Ureter (tissue), 1 donor: ENCODE measurements around the gene WNT11. TPM values are rescaled to one million over a fixed set of nuclear protein-coding genes. Genes with fewer than 3 reads are reported as not detected.

ENCODE experiments used
- DNase-seq: peaks from one replicate; pipeline ENCODE4 v3.0.0-alpha.2; 2020; ENCODE audit warnings: low spot score
- total RNA-seq: library from RNA; stranded (reverse); gene quantifications from one replicate; pipeline ENCODE4 v1.2.4, GENCODE V29; 2023
- donor health status: DM: yes; HTN: yes; CAD: no.

WNT11 gene
- total RNA-seq, 1 donor from 2014 or later = 1.7 TPM

DNA sequence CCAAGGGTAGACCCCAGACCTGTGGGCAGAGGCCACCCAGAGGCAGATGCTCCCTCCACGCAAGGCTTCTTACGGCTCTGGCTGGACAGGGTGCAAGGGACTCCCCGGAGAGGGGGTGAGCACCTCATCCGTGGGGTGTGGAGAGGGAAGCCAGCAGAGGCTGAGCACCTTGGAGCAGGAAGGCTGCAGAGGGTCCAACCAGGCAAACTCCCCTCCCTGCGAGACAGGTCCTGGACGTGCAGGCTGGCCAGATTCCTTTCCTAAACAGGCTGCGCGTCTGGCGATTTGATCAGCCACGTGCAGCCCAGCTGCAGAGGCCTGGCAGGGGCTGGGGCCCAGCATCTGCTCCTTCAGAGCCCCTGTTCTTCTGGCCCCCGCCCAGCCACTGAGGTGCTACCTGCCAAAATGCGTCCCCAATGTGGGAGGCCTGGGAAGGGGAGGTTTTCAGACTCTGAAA, 49.3 kb downstream of the WNT11 start:
- DNase-seq = no peak

DNA sequence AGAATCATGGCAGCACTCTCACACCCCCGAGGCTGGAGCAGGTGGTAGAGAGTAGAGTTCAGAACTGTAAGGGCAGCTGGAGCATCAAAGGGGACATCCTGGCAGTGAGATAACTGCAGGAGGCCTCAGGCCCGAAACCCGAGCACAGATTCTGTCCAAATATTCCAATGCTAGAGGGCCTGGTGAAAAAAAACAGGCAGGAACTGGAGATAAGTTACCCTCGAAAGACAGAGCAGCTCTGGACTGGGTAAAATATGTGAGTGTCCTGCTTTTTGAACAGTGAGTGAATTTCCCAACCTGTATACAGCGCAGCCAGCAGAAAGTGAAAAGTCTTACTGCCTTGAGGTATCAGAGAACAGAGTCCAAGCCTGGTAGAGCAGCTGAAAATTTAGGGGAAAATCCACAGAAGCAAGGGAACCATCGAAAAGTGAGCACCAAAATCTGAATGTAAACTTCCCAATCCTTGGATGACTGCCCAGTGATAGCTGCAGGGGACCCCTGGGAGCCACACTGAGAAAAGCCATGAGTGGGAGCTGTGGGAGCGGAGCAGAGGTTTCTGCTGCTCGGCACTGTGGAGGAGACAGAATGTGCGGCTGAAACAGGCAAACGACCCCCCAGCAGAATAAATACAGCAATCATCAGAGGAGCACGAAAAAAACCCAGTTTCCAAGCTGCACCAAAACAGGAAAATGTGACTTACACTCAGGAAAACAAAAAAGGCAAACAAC, 50.6 kb downstream of the WNT11 start:
- no peak for DNase-seq

DNA sequence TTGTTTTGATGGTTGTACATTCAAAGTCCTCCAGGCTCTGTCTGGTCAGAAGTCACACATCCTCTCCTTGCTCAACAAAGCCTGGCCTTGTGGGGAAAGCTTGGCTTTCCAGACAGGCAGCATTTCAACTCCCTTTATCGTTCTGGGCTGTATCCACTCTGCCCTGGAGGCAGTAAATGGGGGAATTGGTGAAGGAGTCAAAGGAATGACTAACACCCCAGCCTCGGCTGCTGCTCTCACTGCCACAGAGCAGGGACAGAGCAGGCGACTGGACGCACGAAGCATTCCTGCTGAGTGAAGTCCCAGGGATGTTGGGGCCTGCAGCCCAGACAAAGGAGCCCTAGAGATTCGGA, 52.8 kb downstream of the WNT11 start:
- DNase-seq = no peak

DNA sequence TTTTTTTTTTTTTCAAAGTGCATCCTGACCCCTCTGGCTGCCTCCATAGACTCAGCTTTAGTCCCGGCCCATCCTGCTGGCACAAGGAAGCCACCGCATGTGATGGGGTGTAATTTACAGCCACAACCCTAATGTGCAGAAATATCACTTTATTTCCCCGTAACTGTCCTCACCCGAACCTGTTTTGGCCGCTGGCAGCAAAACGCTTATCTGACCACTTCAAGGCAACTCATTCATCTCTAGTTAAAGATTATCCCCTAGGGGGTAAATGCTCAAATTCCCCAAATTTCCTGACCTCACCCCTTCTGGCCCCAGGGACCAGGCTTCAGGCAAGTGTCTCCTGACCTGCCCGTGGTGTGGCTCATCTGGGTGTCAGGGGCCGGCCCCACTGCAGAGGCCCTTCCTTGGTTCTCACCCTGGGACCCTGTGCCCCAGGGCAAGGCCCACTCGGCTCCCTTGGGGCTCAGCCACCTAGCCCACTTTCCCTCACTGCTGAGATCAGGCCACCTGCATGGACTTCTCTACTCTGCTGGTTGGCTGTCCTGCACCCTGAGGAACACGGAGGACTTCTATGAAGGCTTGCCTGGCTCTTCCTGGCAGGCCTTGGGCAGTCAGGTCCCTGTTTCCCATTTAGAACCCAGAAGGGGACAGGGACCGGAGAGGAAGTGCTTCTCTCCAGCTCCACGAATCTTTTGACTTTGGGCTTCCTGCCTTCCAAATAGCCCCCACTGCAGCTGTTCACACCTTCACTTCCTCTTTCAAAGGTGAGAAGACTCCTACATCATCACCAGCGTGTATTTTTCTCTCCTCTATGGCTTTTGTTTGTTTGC, 53.3 kb downstream of the WNT11 start:
- no peak for DNase-seq

DNA sequence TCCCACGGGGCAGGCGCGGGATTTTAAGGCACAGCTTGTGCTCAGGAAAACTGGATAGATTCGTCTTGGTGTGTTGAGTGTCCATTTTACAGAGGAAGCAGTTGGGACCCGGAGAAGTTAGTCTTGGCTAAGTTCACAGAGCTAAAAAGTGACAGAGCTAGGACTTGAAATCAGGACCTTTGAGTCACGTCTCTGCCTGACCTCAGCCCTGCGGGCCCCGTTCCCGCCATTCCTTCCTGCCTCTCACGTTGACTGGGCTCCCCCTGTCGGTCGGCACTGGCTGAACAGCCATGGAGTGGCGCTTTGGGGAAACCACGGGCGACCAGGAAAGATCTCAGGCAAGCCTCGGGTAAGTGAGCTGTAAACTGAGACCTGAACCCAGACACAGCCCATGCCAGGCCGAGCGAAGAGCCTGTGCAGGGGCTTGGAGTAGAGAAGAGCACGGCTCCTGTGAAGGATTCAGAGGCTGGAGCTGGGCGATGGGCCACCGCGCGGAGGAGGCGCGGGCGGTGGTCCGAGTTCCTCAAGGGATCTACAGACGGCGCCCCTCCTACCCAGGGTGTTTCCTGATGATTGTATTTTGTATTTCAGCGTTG, 54.1 kb downstream of the WNT11 start:
- peak; percentile 89 for DNase-seq

- no peak for DNase-seq
Measured at GRCh38 chr11:76151556-76152085, 54.7 kb downstream of the WNT11 start.

GRCh38 chr11:76150141-76150540, 56.2 kb downstream of the WNT11 start:
- no peak for DNase-seq

DNA sequence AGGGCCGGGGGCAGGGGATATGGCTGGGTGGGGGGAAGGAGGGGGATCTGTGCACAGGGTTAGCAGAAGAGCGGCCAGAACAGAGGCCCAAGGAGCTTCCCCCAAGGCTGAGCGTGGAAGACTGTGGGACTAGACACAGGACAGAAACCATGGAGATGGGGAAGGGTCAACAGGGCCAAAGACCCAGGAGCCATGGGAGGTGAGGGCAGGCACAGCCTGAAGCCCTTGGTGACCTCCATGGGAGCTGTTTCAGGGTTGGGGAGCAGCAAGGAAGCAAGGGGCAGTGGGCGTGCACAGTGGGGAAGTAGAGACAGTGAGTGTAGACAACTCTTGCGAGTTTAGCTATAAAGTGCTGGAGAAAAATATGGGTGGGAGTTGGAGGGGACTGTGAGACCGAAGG, 56.6 kb downstream of the WNT11 start:
- DNase-seq = no peak

- no peak for DNase-seq
Measured at GRCh38 chr11:76148941-76149613, 57.2 kb downstream of the WNT11 start.

GRCh38 chr11:76148231-76148630, 58.1 kb downstream of the WNT11 start:
- DNase-seq = no peak

DNA sequence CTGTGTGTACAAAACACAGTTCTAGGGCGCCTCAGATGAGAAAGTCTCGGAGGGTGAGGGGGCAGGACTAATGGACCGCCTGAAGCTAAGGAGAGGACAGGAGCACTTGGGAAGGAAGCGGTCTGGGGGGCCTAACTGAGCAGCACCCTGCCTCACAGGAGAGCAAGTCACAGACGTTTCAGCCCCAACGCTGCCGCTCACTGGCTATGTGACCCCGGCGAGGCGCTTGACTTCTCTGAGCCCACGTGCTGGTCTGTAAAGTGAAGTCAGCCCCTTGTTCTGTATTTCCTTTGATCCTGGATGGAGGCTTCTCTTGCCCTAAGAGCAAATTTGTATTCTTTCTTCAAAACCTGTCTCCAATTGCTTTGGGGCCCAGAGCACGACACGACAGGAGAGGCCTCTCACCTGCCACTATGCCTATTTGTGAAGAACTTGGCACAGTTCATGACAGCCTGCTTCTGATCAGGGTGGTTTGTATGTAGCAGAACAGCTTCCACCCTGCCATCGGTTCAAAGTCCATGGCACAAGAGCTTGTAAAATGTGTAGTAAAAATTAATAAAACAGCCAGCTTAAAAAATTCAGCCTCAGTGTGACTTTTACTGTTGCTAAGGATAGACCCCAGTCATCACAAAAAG, 59.1 kb downstream of the WNT11 start:
- DNase-seq = no peak

DNA sequence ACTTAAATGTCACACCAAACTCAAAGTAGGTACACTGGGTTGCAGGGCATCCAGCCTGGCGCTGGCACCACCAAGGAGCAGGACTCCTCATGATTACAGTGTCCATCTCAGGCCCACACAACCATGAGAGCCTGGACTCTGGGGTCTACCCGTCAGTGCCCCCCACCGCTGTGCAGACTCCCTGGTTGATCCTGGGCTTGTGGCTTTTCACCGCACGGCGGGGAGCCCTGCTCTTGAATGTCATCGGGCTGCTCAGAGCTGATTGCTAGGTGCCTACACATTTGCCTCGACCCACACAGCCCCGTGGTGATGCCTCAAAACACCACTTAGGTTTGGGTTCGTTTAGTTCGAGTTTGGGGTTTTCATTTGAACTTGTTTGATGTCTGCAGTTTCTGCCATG, 63.0 kb downstream of the WNT11 start:
- no peak for DNase-seq

DNA sequence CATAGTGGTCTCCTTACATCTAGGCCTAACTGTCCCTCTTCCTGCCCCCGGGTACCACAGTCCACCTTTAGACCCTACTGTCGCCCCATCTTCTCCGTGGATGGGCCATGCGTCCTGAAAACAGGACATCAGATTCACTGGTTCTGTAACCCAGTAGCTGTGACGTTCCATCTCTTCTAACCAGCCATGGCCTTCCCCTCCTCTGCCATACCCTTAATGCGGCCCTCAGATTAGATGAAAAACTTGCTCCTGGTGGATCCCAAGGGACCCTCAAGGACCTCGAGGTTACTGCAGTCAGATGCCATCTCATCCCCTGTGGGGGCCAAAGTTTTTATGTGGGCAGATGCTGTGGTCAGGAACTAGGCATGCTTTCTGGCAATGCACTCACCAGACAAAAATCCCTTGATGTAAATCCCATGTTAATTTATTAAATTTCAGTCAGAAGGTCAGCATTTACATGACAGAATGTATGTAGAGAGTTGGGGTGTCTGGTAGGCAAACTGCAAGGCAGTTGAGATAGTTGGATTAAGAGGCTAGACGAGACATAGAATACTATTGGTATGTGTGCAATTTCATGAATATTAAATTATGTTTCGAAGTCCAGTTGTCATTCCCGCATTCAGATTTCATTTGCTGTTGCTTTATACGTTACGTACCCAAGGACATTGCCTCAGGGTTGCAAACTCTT, 64.3 kb downstream of the WNT11 start:
- DNase-seq = no peak

- DNase-seq = no peak
Measured at GRCh38 chr11:76140912-76141574, 65.3 kb downstream of the WNT11 start.

- no peak for DNase-seq
Measured at GRCh38 chr11:76139314-76139713, 67.0 kb downstream of the WNT11 start.

Other genes with a start within 250 kb of the WNT11 start
- 51.4 TPM for gene THAP12, start 174.6 kb upstream of the WNT11 start, total RNA-seq
- 2.4 TPM for gene GVQW3, start 174.8 kb upstream of the WNT11 start, total RNA-seq
- gene EMSY, start 238.5 kb upstream of the WNT11 start, total RNA-seq = 26.9 TPM